Heart right ventricle (tissue), 16 donors: Measurements from ENCODE around the gene KRT78. TPM values are rescaled to one million over a fixed set of nuclear protein-coding genes. Genes with fewer than 3 reads are reported as not detected.

Source experiments
- ATAC-seq, 8 donors: fragments of 200-7000 bp; cut with Tn5 transposase; one replicate each; pipeline ENCODE4 v1.9.1; 2020; ENCODE audit warnings: mild to moderate bottlenecking in 8 of 8, moderate library complexity in 8 of 8, moderate number of reproducible peaks in 1 of 8
- DNase-seq, 2 donors: peaks; one replicate each; pipeline ENCODE4 v3.0.0-alpha.2; 2020
- H3K27ac ChIP-seq, 10 donors: fragments of 200-600 bp; sonication (generic) in 2 of 10; one replicate each; pipeline versions ENCODE4 v1.5.0 to v1.8.0; 2020 to 2022; ENCODE audit warnings: mild to moderate bottlenecking in 3 of 10
- H3K27me3 ChIP-seq, 7 donors: fragments of 200-600 bp; one replicate each; pipeline ENCODE4 v1.8.0; 2021 to 2022; ENCODE audit warnings: mild to moderate bottlenecking in 2 of 7
- H3K36me3 ChIP-seq, 9 donors: fragments of 200-600 bp; sonication (generic) in 1 of 9; one replicate each; pipeline versions ENCODE4 v1.5.0 to v1.8.0; 2020 to 2022; ENCODE audit warnings: mild to moderate bottlenecking in 2 of 9
- H3K4me1 ChIP-seq, 9 donors: fragments of 200-600 bp; sonication (generic) in 1 of 9; one replicate each; pipeline versions ENCODE4 v1.5.0 to v1.8.0; 2020 to 2022; ENCODE audit warnings: mild to moderate bottlenecking in 4 of 9
- H3K4me3 ChIP-seq, 10 donors: fragments of 200-600 bp; sonication (generic) in 2 of 10; one replicate each; pipeline versions ENCODE4 v1.5.0 to v1.8.0; 2020 to 2022; ENCODE audit warnings: mild to moderate bottlenecking in 7 of 10, moderate library complexity in 2 of 10
- H3K9me3 ChIP-seq, 11 donors: fragments of 200-600 bp in 10 of 11; sonication (generic) in 2 of 11; one replicate each; pipeline versions ENCODE4 v1.5.0 to v1.8.0; 2013 to 2022; ENCODE audit warnings: mild to moderate bottlenecking in 2 of 11, control low read depth in 1 of 11, moderate library complexity in 1 of 11
- WGBS, 2 donors: extraction: QIAGEN DNeasy Blood & Tissue Kit; methylation state at CpG; one replicate each; pipeline ENCODE4 v1.1.7; 2013; ENCODE audit warnings: inconsistent platforms in 1 of 2; 5-methylcytosine and 5-hydroxymethylcytosine counted together
- intact Hi-C, 10 donors: fragments of 100-400 bp; cut with DNase I; formaldehyde crosslinking; loops; one replicate each; pipeline versions ENCODE4 v1.11.1 to v1.14.2; 2022
- polyA plus RNA-seq, 2 donors: library from polyadenylated mRNA; stranded (reverse); fragments of 200-250 nt; gene quantifications; one replicate each; pipeline ENCODE4 v1.2.3, GENCODE V29; 2013
- total RNA-seq, 10 donors: library from RNA; stranded (reverse); fragmentation: NEBNext Ultra II Directional in 3 of 10; extraction: Animal tissue kit (Norgen Biotek cat#: 25700) in 3 of 10; gene quantifications; one replicate each; pipeline versions ENCODE4 v1.2.1 to v1.2.4, GENCODE V29; 2021 to 2023
- TF ChIP-seq, protein P1 (sequence below), 9 donors: fragments of 200-600 bp; sonication (generic) in 2 of 9; IDR thresholded peaks; one replicate each; pipeline versions ENCODE4 v1.5.0 to v1.8.0; 2021 to 2022; ENCODE audit warnings: antibody characterized with exemption in 9 of 9, mild to moderate bottlenecking in 5 of 9, moderate library complexity in 1 of 9
- donor health status: Arrhythmogenic right ventricular cardiomyopathy.
- donor health status: ischemic (EF 13 %, LVEDD 7.1; RV severe dilation, severe dysfunction).
- donor health status: healthy with polysubstance abuse.
- donor health status: DM: no; HTN: yes; CAD: no.
- donor health status: DM: no; HTN: no; CAD: no.
- donor health status: ischemic (EF 25% LVEDD 6.9; RV normal size, moderate dysfunction).
- donor health status: ischemic (EF 25% LVEDD 5.7; RV mildly dilated, moderate dysfunction).
- donor health status: healthy.
- donor health status: DM: yes; HTN: yes; CAD: no.
- donor health status: Ischemic cardiomyopathy.
- donor health status: ischemic (EF 35%, LVEDD 5.7; RV mildly dilated, moderate dysfunction).
- donor health status: nonischemic (EF 11% LVEDD 7.7; RV severe dilation, severe dysfunction).
- donor health status: DM: yes; HTN: yes; CAD: no.
- donor health status: PGD.
- donor health status: ischemic (EF 29% LVEDD 5.4; RV normal size, mild dysfunction).
- donor health status: nonischemic (EF 23%, LVEDD 6.1; RV moderate dilation, normal function).

Gene KRT78
- total and polyA plus RNA-seq, 12 donors, result 0.07 TPM; not detected in 11

DNA sequence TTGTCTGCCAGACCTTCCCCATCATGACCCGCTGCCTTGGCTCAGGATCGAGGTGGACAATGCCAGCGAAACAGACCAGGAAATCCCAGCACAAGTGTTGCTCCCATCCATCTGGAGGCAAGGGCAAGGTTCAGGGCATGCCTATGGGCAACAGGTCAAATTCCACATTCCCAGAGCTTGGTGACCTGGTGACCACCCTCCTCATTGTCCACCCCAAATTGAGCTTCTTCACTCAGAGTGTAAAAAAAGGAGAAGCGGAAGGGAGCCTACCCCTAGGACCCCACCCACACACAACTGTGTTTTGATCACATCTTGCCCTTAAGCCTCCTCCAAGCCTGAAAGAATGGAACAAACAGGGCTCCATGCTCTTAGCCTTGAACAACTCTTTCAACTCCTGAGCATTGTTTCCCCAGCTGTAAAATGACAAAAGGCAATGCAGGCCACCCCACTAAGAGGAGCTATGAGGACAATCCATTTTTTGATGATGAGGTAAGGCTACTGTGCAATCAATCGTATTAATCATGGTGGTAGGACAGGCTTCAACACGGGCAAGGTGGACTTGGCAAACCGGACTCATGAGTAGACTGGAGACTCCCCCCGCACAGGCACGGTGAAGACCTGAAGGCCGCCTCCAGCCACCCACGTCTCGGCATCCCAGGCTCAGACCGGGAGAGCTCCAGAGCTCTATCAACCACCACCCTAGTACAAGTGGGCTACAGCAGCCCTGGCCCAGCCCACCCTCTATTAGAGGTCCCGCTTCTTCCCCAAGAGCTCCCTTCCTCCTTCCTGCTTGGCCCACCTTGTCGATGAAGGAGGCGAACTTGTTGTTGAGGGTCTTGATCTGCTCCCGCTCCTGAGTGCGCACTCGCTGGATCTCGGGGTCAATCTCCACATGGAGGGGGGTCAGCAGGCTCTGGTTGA lies 15.5 kb downstream of the KRT78 start:
- Histone ChIP-seq H3K4me1 (peaks cover 0 to 3% (median 0%) of the 10 kb centered on the region in 9 donors), H3K36me3 (no peaks in the 10 kb centered on the region)
- intact Hi-C loops, result no loop called here

DNA sequence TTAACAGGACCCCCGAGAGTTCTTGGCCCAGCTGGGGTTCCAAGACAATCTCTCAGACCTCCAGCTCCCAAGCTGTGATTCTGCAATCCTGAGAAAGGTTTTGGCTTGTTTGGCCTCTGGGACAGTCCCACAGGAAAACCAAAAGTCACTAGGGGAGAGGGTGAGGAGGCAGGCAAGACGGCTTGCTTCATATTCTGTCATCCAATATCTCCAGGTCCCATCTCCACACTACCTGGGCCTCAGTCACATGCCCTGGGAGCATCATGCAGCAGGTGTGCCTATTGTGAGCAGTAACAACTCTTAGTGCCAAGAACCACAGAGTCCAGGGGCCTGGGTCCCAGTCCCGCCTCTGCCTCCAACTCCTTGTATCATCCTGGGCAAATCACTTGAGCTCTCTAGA lies 16.3 kb downstream of the KRT78 start:
- H3K9me3 ChIP-seq, result no peaks in the 10 kb centered on the region
- no peak for ATAC-seq
- WGBS, 2 donors, result 59 to 72% methylated on average over 3 of the region's 3 CpGs
- H3K36me3 ChIP-seq, result no peaks in the 10 kb centered on the region
- no peak for DNase-seq
- H3K27ac ChIP-seq, result no peak overlapping the region
- no peak overlapping the region for H3K4me3 ChIP-seq
- intact Hi-C loops, result no loop called here
- peaks cover 0 to 56% (median 23%) of the 10 kb centered on the region in 7 donors for H3K27me3 ChIP-seq
- peaks cover 0 to 3% (median 0%) of the 10 kb centered on the region in 9 donors for H3K4me1 ChIP-seq
- TF ChIP-seq, protein P1, sequence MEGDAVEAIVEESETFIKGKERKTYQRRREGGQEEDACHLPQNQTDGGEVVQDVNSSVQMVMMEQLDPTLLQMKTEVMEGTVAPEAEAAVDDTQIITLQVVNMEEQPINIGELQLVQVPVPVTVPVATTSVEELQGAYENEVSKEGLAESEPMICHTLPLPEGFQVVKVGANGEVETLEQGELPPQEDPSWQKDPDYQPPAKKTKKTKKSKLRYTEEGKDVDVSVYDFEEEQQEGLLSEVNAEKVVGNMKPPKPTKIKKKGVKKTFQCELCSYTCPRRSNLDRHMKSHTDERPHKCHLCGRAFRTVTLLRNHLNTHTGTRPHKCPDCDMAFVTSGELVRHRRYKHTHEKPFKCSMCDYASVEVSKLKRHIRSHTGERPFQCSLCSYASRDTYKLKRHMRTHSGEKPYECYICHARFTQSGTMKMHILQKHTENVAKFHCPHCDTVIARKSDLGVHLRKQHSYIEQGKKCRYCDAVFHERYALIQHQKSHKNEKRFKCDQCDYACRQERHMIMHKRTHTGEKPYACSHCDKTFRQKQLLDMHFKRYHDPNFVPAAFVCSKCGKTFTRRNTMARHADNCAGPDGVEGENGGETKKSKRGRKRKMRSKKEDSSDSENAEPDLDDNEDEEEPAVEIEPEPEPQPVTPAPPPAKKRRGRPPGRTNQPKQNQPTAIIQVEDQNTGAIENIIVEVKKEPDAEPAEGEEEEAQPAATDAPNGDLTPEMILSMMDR (IDR thresholded peaks at IDR 0.05), result no peak

More for the DNA sequence above, 15.5 kb downstream of the KRT78 start:
- Histone ChIP-seq H3K27ac (no peak overlapping the region), H3K4me3 (no peak overlapping the region), H3K9me3 (no peaks in the 10 kb centered on the region), H3K27me3 (peaks cover 0 to 62% (median 24%) of the 10 kb centered on the region in 7 donors)
- TF ChIP-seq, protein P1 (IDR thresholded peaks at IDR 0.05), result no peak
- DNase-seq (no peak), ATAC-seq (no peak)
- WGBS, 2 donors, result 88 to 92% methylated on average over 20 of the region's 20 CpGs

DNA sequence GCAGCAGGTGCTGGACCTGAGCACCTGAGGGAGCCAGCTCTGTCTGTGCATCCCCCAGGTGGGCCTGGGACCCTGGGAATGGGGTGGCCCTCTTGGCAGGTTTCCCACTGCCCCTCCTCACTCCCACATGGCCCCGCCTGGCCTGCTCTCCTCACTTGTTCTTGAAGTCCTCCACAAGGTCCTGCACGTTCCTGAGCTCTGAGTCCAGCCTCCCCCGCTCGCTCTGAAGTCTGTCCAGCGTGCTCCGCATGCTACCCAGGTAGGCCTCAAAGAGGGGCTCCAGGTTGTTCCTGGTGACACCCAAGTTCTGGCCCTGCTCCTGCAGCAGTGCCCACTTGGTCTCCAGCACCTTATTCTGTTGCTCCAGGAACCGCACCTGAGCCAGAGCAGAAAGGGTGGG lies 17.5 kb downstream of the KRT78 start:
- ATAC-seq, result no peak
- TF ChIP-seq, protein P1 (IDR thresholded peaks at IDR 0.05), result no peak
- H3K27me3 ChIP-seq, result peaks cover 0 to 51% (median 12%) of the 10 kb centered on the region in 7 donors
- WGBS, 2 donors, result 84 to 86% methylated on average over 7 of the region's 7 CpGs
- no peak overlapping the region for H3K27ac ChIP-seq
- no peaks in the 10 kb centered on the region for H3K9me3 ChIP-seq
- H3K4me1 ChIP-seq, result peaks cover 0 to 2% (median 0%) of the 10 kb centered on the region in 9 donors
- intact Hi-C loops, result no loop called here
- no peaks in the 10 kb centered on the region for H3K36me3 ChIP-seq
- DNase-seq, result no peak
- no peak overlapping the region for H3K4me3 ChIP-seq

DNA sequence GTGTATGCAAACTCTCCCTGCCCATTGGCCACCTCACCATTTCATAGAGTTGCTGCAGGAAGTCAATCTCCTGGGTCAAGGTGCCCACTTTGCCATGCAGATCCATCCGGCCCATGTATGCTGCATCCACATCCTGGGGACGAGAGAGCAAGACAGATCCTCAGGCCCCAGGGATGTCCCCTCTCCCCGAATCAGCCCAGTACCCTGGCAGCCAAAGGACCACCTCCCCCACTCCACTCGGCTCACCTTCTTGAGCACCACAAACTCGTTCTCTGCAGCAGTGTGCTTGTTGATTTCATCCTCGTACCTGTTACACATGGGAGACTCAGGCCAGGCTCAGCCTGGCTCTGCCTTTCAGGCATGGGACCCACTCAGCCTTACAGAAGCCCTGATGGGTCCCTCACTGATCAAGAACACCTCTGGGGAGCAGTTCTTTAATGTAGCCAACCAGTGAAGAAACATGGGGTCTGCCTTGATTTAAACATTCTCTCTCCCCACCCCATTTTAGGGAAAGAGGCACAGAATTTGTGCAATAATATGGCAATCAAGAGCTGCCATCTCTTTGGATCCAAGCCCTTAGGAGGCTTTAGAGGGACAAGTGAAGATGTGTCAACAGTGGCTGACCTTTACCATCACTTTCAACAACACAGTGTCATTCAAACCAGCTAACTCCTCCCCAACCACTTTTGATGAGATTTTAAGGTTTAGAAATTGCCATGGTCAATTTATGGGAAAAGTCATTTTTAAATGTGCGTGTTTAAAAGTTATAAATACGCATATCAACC lies 18.6 kb downstream of the KRT78 start:
- H3K27me3 ChIP-seq, result peaks cover 0 to 41% (median 3%) of the 10 kb centered on the region in 7 donors
- intact Hi-C loops, result no loop called here
- no peak for ATAC-seq
- H3K4me1 ChIP-seq, result no peaks in the 10 kb centered on the region
- no peak overlapping the region for H3K4me3 ChIP-seq
- TF ChIP-seq, protein P1 (IDR thresholded peaks at IDR 0.05), result no peak
- 80% methylated on average over 8 of the region's 8 CpGs for WGBS, 2 donors
- DNase-seq, result no peak
- no peak overlapping the region for H3K27ac ChIP-seq
- H3K36me3 ChIP-seq, result no peaks in the 10 kb centered on the region
- H3K9me3 ChIP-seq, result no peaks in the 10 kb centered on the region
